ENCODE measurements around the gene INTS1. TPM values are rescaled to one million over a fixed set of nuclear protein-coding genes. Genes with fewer than 3 reads are reported as not detected.

INTS1 gene
- total RNA-seq, 1 experiment from 2014 or later, result 122 TPM

DNA sequence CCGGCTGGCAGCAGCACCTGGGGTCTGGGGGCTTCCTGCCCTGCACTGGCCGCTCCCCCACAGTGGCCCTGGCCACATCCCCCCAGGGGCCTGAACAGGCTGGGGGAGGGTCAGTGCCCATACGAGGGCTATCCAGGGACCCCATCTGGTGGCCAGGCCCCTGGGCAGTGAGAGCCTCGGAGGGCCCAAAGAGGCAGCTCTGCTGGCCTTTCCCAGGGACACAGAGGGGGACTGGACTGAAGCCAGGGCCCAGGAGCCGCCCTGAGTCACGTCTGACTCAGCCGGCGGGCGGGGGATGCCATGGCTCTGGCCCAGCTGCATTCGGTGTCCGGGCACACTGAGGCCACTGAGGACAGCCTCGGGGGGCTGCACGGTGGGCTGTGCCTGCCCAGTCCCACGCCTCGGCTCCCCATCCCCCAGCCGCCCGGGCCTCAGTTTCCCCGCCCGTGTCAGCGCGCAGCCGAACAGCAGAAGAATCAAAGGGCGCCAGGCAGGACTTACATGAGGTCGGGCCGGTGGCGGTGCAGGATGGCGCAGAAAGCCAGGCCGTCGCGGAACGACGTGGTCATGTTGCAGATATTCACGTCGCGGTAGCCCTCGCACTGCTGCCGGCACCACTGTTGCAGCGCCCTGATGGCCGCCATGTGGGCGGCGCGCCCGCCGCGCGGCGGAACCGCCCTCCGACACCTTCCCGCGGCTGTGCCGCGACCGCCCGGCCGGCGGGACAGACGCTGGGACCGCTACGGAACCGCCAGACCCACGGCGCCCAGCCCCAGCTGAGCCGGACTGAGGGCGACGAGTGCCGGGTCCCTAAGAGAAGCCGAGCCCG lies 45.3 kb downstream of the INTS1 start, which contains the start of gene MICALL2:
Gene MICALL2 (minus strand): TSS at position 788 of the 829 bp plus-strand sequence. CDS start 144 bp downstream, at position 644.
- peak in 1 of 2 experiments; percentile 51 for DNase-seq
- Mint-ChIP-seq H3K4me3 (ENCODE audit: unreplicated experiment) (peak within 1 kb of the TSS; percentile 71), H3K27me3 (ENCODE audit: insufficient read depth, unreplicated experiment) (no peaks in the 10 kb centered on the region), H3K4me1 (ENCODE audit: low read depth, unreplicated experiment) (peaks cover 18% of the 10 kb centered on the region), H3K27ac (ENCODE audit: unreplicated experiment) (no peak within 1 kb of the TSS), H3K9me3 (ENCODE audit: unreplicated experiment) (no peaks in the 10 kb centered on the region), H3K36me3 (ENCODE audit: insufficient read depth, unreplicated experiment) (peaks cover 40% of the 10 kb centered on the region)
- TF ChIP-seq, protein P1, sequence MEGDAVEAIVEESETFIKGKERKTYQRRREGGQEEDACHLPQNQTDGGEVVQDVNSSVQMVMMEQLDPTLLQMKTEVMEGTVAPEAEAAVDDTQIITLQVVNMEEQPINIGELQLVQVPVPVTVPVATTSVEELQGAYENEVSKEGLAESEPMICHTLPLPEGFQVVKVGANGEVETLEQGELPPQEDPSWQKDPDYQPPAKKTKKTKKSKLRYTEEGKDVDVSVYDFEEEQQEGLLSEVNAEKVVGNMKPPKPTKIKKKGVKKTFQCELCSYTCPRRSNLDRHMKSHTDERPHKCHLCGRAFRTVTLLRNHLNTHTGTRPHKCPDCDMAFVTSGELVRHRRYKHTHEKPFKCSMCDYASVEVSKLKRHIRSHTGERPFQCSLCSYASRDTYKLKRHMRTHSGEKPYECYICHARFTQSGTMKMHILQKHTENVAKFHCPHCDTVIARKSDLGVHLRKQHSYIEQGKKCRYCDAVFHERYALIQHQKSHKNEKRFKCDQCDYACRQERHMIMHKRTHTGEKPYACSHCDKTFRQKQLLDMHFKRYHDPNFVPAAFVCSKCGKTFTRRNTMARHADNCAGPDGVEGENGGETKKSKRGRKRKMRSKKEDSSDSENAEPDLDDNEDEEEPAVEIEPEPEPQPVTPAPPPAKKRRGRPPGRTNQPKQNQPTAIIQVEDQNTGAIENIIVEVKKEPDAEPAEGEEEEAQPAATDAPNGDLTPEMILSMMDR (IDR thresholded peaks at IDR 0.05; ENCODE audit: insufficient read depth in 1 of 2, low read depth in 1 of 2, low read length in 1 of 2, severe bottlenecking in 1 of 2, unreplicated experiment in 1 of 2), result no peak
- Histone ChIP-seq H3K36me3 (ENCODE audit: control insufficient read depth, insufficient read depth, low read length) (no peaks in the 10 kb centered on the region), H3K27me3 (replicated peaks; ENCODE audit: control insufficient read depth, insufficient read depth, low read length) (no peaks in the 10 kb centered on the region), H3K9me3 (no peaks in the 10 kb centered on the region), H3K4me3 (ENCODE audit: low read depth, low read length) (peak within 1 kb of the TSS; percentile 91), H3K4me1 (peaks cover 52% of the 10 kb centered on the region)
- BruUV-seq (replicated peaks), result TSS peak; percentile 71
- POLR2A ChIA-PET, result interaction anchor here (0.7 kb wide), 1 partner anchor 15 kb away, joined by 3 read pairs; no protein-coding TSS in a partner anchor
- intact Hi-C loops (cut with micrococcal nuclease; ENCODE audit: unreplicated experiment), result no loop called here
- CTCF ChIA-PET, result no interaction called here

DNA sequence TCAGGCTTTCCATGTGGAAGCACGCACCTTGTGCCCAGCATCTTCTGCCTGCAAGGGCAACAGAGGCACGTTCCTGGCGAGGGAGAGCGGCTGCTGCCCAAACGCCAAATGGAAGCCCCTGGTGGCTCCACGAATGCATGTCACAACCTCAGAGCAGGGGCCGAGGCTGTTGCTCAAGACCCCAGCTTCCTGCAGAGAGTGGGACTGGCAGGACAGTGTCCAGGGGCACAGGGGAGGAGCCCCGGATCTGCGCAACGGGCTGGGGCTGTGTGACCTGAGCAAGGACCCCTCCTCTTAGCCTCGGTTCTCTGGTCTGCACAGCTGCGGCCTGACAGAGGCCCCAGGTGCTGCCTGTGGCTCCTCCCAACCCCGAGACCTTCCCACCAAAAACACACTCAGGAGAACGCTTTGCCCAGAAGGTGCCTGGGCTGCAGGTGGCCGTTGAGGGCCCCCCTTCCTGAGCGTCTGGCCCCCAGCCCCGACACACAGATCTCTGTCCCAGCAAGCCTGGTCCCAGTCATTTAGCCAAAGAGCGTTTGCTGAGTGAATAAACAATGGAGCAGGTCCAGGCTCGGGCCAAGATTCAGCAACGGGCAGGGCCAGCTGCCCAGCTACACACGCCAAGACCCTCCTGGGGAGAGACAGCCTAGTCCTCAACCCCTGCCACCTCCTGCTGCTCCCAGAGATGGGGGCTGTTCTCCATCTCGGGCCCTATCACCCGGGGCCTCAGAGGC lies 46.1 kb downstream of the INTS1 start:
- Mint-ChIP-seq H3K27me3 (ENCODE audit: insufficient read depth, unreplicated experiment) (no peaks in the 10 kb centered on the region), H3K4me1 (ENCODE audit: low read depth, unreplicated experiment) (peaks cover 18% of the 10 kb centered on the region), H3K36me3 (ENCODE audit: insufficient read depth, unreplicated experiment) (peaks cover 35% of the 10 kb centered on the region), H3K27ac (ENCODE audit: unreplicated experiment) (no peak overlapping the region), H3K9me3 (ENCODE audit: unreplicated experiment) (no peaks in the 10 kb centered on the region), H3K4me3 (ENCODE audit: unreplicated experiment) (peak overlapping the region; percentile 71)
- Histone ChIP-seq H3K36me3 (ENCODE audit: control insufficient read depth, insufficient read depth, low read length) (no peaks in the 10 kb centered on the region), H3K9me3 (no peaks in the 10 kb centered on the region), H3K4me3 (ENCODE audit: low read depth, low read length) (peak overlapping the region; percentile 91), H3K4me1 (peaks cover 52% of the 10 kb centered on the region), H3K27me3 (replicated peaks; ENCODE audit: control insufficient read depth, insufficient read depth, low read length) (no peaks in the 10 kb centered on the region)
- DNase-seq, result no peak
- no TSS peak for BruUV-seq (replicated peaks)
- intact Hi-C loops (cut with micrococcal nuclease; ENCODE audit: unreplicated experiment), result no loop called here
- ChIA-PET CTCF (no interaction called here), POLR2A (interaction anchor here (0.7 kb wide), 1 partner anchor 16 kb away, joined by 3 read pairs; no protein-coding TSS in a partner anchor)
- TF ChIP-seq, protein P1 (IDR thresholded peaks at IDR 0.05; ENCODE audit: insufficient read depth in 1 of 2, low read depth in 1 of 2, low read length in 1 of 2, severe bottlenecking in 1 of 2, unreplicated experiment in 1 of 2), result no peak
